ENCODE measurements around the gene OR1J4. TPM values are rescaled to one million over a fixed set of nuclear protein-coding genes. Genes with fewer than 3 reads are reported as not detected.

OR1J4 gene
- total RNA-seq (2021) (not detected in 3 replicates), Bru-seq, nascent RNA (not detected)
- long read RNA-seq, experiment 1 = 0 reads
- long read RNA-seq, experiment 2 = 0 reads
- long read RNA-seq, experiment 3 = 0 reads

GRCh38 chr9:122518841-122519240 lies at the start of gene OR1J4:
Gene OR1J4 (plus strand): TSS chr9:122519141. CDS start chr9:122519141, 0 bp downstream.
- CTCF ChIA-PET = no interaction called here
- H3K4me1 Mint-ChIP-seq = no peaks in the 10 kb centered on the region
- no peak within 1 kb of the TSS for H3K4me3 Mint-ChIP-seq
- H3K27me3 Mint-ChIP-seq (ENCODE audit: low read depth) = peaks cover 44% of the 10 kb centered on the region
- TF ChIP-seq ZNF138 (CRISPR knock-in tag; conservative IDR thresholded peaks at IDR 0.05) (no peak), IRF2 (CRISPR knock-in tag; IDR thresholded peaks at IDR 0.05; ENCODE audit: borderline replicate concordance, low read depth) (no peak), NR2C2 (CRISPR knock-in tag; IDR thresholded peaks at IDR 0.05) (no peak), AFF4 (CRISPR knock-in tag; IDR thresholded peaks at IDR 0.05; ENCODE audit: borderline replicate concordance) (no peak), PRRX2 (CRISPR knock-in tag; IDR thresholded peaks at IDR 0.05) (no peak), NFATC4 (CRISPR knock-in tag; IDR thresholded peaks at IDR 0.05) (no peak), ETV6 (CRISPR knock-in tag; IDR thresholded peaks at IDR 0.05) (no peak), MYBL2 (CRISPR knock-in tag; IDR thresholded peaks at IDR 0.05) (no peak), SMAD3 (CRISPR knock-in tag; IDR thresholded peaks at IDR 0.05; ENCODE audit: borderline replicate concordance) (no peak), ATF1 (CRISPR knock-in tag; IDR thresholded peaks at IDR 0.05) (no peak), RORB (CRISPR knock-in tag; IDR thresholded peaks at IDR 0.05) (no peak), HMGA2 (CRISPR knock-in tag; IDR thresholded peaks at IDR 0.05) (no peak), ZNF263 (CRISPR knock-in tag; IDR thresholded peaks at IDR 0.05; ENCODE audit: low read depth) (no peak), USF1 (CRISPR knock-in tag; IDR thresholded peaks at IDR 0.05) (no peak)
- TF ChIP-seq, protein P1, sequence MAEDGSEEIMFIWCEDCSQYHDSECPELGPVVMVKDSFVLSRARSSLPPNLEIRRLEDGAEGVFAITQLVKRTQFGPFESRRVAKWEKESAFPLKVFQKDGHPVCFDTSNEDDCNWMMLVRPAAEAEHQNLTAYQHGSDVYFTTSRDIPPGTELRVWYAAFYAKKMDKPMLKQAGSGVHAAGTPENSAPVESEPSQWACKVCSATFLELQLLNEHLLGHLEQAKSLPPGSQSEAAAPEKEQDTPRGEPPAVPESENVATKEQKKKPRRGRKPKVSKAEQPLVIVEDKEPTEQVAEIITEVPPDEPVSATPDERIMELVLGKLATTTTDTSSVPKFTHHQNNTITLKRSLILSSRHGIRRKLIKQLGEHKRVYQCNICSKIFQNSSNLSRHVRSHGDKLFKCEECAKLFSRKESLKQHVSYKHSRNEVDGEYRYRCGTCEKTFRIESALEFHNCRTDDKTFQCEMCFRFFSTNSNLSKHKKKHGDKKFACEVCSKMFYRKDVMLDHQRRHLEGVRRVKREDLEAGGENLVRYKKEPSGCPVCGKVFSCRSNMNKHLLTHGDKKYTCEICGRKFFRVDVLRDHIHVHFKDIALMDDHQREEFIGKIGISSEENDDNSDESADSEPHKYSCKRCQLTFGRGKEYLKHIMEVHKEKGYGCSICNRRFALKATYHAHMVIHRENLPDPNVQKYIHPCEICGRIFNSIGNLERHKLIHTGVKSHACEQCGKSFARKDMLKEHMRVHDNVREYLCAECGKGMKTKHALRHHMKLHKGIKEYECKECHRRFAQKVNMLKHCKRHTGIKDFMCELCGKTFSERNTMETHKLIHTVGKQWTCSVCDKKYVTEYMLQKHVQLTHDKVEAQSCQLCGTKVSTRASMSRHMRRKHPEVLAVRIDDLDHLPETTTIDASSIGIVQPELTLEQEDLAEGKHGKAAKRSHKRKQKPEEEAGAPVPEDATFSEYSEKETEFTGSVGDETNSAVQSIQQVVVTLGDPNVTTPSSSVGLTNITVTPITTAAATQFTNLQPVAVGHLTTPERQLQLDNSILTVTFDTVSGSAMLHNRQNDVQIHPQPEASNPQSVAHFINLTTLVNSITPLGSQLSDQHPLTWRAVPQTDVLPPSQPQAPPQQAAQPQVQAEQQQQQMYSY (CRISPR knock-in tag; IDR thresholded peaks at IDR 0.05) = no peak
- TF ChIP-seq, protein P2, sequence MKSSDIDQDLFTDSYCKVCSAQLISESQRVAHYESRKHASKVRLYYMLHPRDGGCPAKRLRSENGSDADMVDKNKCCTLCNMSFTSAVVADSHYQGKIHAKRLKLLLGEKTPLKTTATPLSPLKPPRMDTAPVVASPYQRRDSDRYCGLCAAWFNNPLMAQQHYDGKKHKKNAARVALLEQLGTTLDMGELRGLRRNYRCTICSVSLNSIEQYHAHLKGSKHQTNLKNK (CRISPR knock-in tag; IDR thresholded peaks at IDR 0.05) = no peak
- TF ChIP-seq, protein P3, sequence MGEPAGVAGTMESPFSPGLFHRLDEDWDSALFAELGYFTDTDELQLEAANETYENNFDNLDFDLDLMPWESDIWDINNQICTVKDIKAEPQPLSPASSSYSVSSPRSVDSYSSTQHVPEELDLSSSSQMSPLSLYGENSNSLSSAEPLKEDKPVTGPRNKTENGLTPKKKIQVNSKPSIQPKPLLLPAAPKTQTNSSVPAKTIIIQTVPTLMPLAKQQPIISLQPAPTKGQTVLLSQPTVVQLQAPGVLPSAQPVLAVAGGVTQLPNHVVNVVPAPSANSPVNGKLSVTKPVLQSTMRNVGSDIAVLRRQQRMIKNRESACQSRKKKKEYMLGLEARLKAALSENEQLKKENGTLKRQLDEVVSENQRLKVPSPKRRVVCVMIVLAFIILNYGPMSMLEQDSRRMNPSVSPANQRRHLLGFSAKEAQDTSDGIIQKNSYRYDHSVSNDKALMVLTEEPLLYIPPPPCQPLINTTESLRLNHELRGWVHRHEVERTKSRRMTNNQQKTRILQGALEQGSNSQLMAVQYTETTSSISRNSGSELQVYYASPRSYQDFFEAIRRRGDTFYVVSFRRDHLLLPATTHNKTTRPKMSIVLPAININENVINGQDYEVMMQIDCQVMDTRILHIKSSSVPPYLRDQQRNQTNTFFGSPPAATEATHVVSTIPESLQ (CRISPR knock-in tag; IDR thresholded peaks at IDR 0.05) = no peak
- no peak within 1 kb of the TSS for H3K27ac Mint-ChIP-seq
- POLR2A ChIA-PET = no interaction called here
- DNase-seq (ENCODE audit: low spot score) = no peak
- ATAC-seq = no peak
- H3K9me3 Mint-ChIP-seq = peaks cover 31% of the 10 kb centered on the region
- peaks cover 17% of the 10 kb centered on the region; the same call in 1 of the 2 replicates for H3K36me3 Mint-ChIP-seq
